K562 (cell line): ENCODE data around the gene ZNF410. TPM values are rescaled to one million over a fixed set of nuclear protein-coding genes. Genes with fewer than 3 reads are reported as not detected.
A peak's percentile ranks its signal among the peaks of the same experiment; 100 is the strongest.

ENCODE experiments used
- ATAC-seq: fragments of 200-7000 bp; cut with Tn5 transposase; 3 replicates; pipeline ENCODE4 v1.9.1; 2020; ENCODE audit warnings: moderate library complexity
- BruUV-seq: library from RNA; stranded (reverse); fragments of 400-500 nt; replicated peaks from 2 replicates; lab custom pipeline; 2021; lab: Mats Ljungman, UMichigan
- CTCF ChIA-PET: fragments of 300-600 bp; formaldehyde crosslinking; extraction: SDS; loops from one replicate; lab custom pipeline; 2021; ENCODE audit warnings: low intra/inter-chr PET ratio; lab: Yijun Ruan, JAX
- POLR2A ChIA-PET: fragments of 300-600, 350-650 bp; sonication (Branson Sonifier 250); formaldehyde crosslinking; extraction: SDS; loops from one replicate; lab custom pipeline; 2021; ENCODE audit warnings: antibody characterized with exemption, inconsistent platforms; lab: Yijun Ruan, JAX
- DNase-seq, 4 experiments: peaks; one replicate each; pipeline versions ENCODE4 v3.0.0 to v3.0.0-alpha.2; 2011 to 2018; ENCODE audit warnings: low spot score in 3 of 4, mixed read lengths in 3 of 4; ENCODE audit errors: extremely low read depth in 1 of 4
- FAIRE-seq: peaks from 2 replicates; lab custom pipeline; 2011; peaks lifted over from hg19 to GRCh38; lab: Jason Lieb, UNC
- H2AFZ ChIP-seq: 2 replicates; pipeline ENCODE4 v1.6.0; 2011; ENCODE audit warnings: low read depth, low read length, control low read depth, inconsistent platforms
- H3K27ac ChIP-seq: fragments of 200-600 bp; 3 replicates; pipeline ENCODE4 v1.8.0; 2011; ENCODE audit warnings: low read depth, mild to moderate bottlenecking, control low read depth, inconsistent platforms, low read length, moderate library complexity, mixed read lengths; ENCODE audit errors: extremely low read depth
- H3K27me3 ChIP-seq, 2 experiments: fragments of 300-600 bp in 1 of 2; 2 replicates in 1 of 2; 3 replicates in 1 of 2; pipeline versions ENCODE4 v1.6.0 to v1.8.0; 2011; ENCODE audit warnings: inconsistent platforms in 2 of 2, low read length in 2 of 2, mild to moderate bottlenecking in 1 of 2, mixed read lengths in 1 of 2, moderate library complexity in 1 of 2; ENCODE audit not compliant: control insufficient read depth in 2 of 2, insufficient read depth in 2 of 2
- H3K36me3 ChIP-seq: fragments of 300-600 bp; 3 replicates; pipeline ENCODE4 v1.8.0; 2011; ENCODE audit warnings: mild to moderate bottlenecking, low read length, inconsistent platforms; ENCODE audit not compliant: control insufficient read depth, insufficient read depth
- H3K4me1 ChIP-seq, 2 experiments: fragments of 200-600 bp in 1 of 2; replicated peaks in 1 of 2; 2 replicates in 1 of 2; 3 replicates in 1 of 2; pipeline versions ENCODE4 v1.5.1 to v1.8.0; 2011; ENCODE audit warnings: inconsistent platforms in 2 of 2, low read length in 2 of 2, mild to moderate bottlenecking in 1 of 2, mixed read lengths in 1 of 2, moderate library complexity in 1 of 2; ENCODE audit not compliant: control insufficient read depth in 2 of 2, insufficient read depth in 2 of 2
- H3K4me2 ChIP-seq: 2 replicates; pipeline ENCODE4 v1.6.1; 2011; ENCODE audit warnings: low read length, control low read depth, inconsistent platforms, mixed read lengths; ENCODE audit not compliant: insufficient read depth
- H3K4me3 ChIP-seq: fragments of 200-600 bp; sonication (generic), shearing (Covaris generic); 2 replicates; pipeline ENCODE4 v1.5.1; 2016; ENCODE audit warnings: control low read depth, inconsistent platforms
- H3K79me2 ChIP-seq: fragments of 200-600 bp; 3 replicates; pipeline ENCODE4 v1.8.0; 2011; ENCODE audit warnings: low read length, inconsistent platforms; ENCODE audit not compliant: control insufficient read depth, insufficient read depth
- H3K9ac ChIP-seq, 2 experiments: 2 replicates each; pipeline versions ENCODE4 v1.6.0 to v1.6.1; 2011; ENCODE audit warnings: low read depth in 2 of 2, low read length in 2 of 2, control low read depth in 1 of 2, inconsistent platforms in 1 of 2, mild to moderate bottlenecking in 1 of 2, mixed read lengths in 1 of 2; ENCODE audit not compliant: insufficient read depth in 1 of 2
- H3K9me1 ChIP-seq: one replicate; pipeline ENCODE4 v1.6.0; 2011; ENCODE audit warnings: inconsistent platforms, mild to moderate bottlenecking, low read length, moderate library complexity; ENCODE audit not compliant: control insufficient read depth, insufficient read depth
- H3K9me3 ChIP-seq: replicated peaks from 2 replicates; pipeline ENCODE4 v1.5.1; 2011; ENCODE audit warnings: low read depth, low read length, inconsistent platforms; ENCODE audit not compliant: control insufficient read depth, insufficient read depth
- H4K20me1 ChIP-seq: replicated peaks from 2 replicates; pipeline ENCODE4 v1.6.1; 2011; ENCODE audit warnings: low read length, inconsistent platforms, mixed read lengths; ENCODE audit not compliant: control insufficient read depth, insufficient read depth
- ATF3 ChIP-seq, 2 experiments: fragments of 450-650 bp in 1 of 2; sonication (generic) in 1 of 2; formaldehyde crosslinking in 1 of 2; IDR thresholded peaks in 1 of 2; conservative IDR thresholded peaks in 1 of 2; 2 replicates each; pipeline versions ENCODE4 v1.6.1 to v1.8.1; 2016 to 2023; ENCODE audit warnings: mild to moderate bottlenecking in 2 of 2, moderate library complexity in 2 of 2, inconsistent platforms in 1 of 2, missing genetic modification reagents in 1 of 2
- RBFOX2 ChIP-seq: fragments of 200-400 bp; formaldehyde crosslinking; IDR thresholded peaks from 2 replicates; pipeline ENCODE4 v1.6.1; 2017; ENCODE audit warnings: low read depth, mild to moderate bottlenecking, low read length, moderate library complexity
- TEAD1 ChIP-seq, 2 experiments: fragments of 450-650 bp in 1 of 2; sonication (generic) in 1 of 2; formaldehyde crosslinking; IDR thresholded peaks; 2 replicates each; pipeline versions ENCODE4 v1.4.0 to v1.8.0; 2020 to 2022; ENCODE audit warnings: mild to moderate bottlenecking in 2 of 2, missing genetic modification reagents in 1 of 2
- WGBS: fragments of 100-300 bp; shearing (Covaris generic); methylation state at CpG from one replicate; pipeline ENCODE4 v1.1.6; 2016; ENCODE audit warnings: low coverage, mixed read lengths; ENCODE audit not compliant: insufficient coverage; ENCODE audit errors: missing lambda C conversion rate; 5-methylcytosine and 5-hydroxymethylcytosine counted together
- in situ Hi-C: fragments of 300-500 bp; cut with MboI; formaldehyde crosslinking; loops from 4 replicates; pipeline ENCODE4 v1.15.0; 2018; ENCODE audit warnings: inconsistent platforms, mixed read lengths
- intact Hi-C: fragments of 100-400 bp; cut with micrococcal nuclease; formaldehyde crosslinking; loops from 2 replicates; pipeline ENCODE4 v1.14.2; 2022
- polyA plus RNA-seq, 8 experiments: library from polyadenylated mRNA; depleted of rRNA in 4 of 8; stranded (reverse) in 5 of 8; unstranded in 3 of 8; fragments of >200 nt; fragmentation: Nextera tagmentation in 2 of 8; fragmentation: Illumina TruSeq in 1 of 8; extraction: Ambion mirVana in 2 of 8; extraction: Trizol in 1 of 8; gene quantifications; 2 replicates each; pipeline versions ENCODE4 v1.2.1 to v1.2.3, GENCODE V29; 2011 to 2014; ENCODE audit warnings: inconsistent platforms in 1 of 8, missing spikeins in 1 of 8
- total RNA-seq, 7 experiments: library from RNA; depleted of rRNA in 6 of 7; stranded (reverse); fragments of >200 nt in 6 of 7; fragmentation: Illumina TruSeq in 2 of 7; extraction: Trizol in 2 of 7; gene quantifications; 2 replicates each; pipeline versions ENCODE4 v1.2.1 to v1.2.3, GENCODE V29; 2011 to 2021; ENCODE audit warnings: low replicate concordance in 1 of 7

The ZNF410 gene
- total and polyA plus RNA-seq, 9 of the 15 experiments (the other 6 are each of a cell fraction or from before 2014, with no cell fraction given): 20.5 to 64.8 (median 38.7) TPM

- Histone ChIP-seq H2AFZ (no peak overlapping the region), H3K9me1 (no peaks in the 10 kb centered on the region), H3K36me3 (peaks cover 16% of the 10 kb centered on the region; the same call in 2 of the 3 replicates), H3K9me3 (no peaks in the 10 kb centered on the region), H3K27me3 (no peaks in the 10 kb centered on the region), H3K4me2 (peak overlapping the region; percentile 94), H4K20me1 (no peaks in the 10 kb centered on the region), H3K9ac (peak overlapping the region in 1 of 2 experiments; percentile 90; a peak in 2 of 4 replicates), H3K79me2 (peaks cover 77% of the 10 kb centered on the region), H3K4me1 (peaks cover 4 to 6% of the 10 kb centered on the region in 2 experiments; a peak in 4 of 5 replicates), H3K27ac (peak overlapping the region; percentile 96), H3K4me3 (peak overlapping the region; percentile 86)
- intact Hi-C loops (loop anchor here (5.0 kb wide), 1 partner anchor 146 kb away; no protein-coding TSS in a partner anchor), in situ Hi-C loops (no loop called here)
- ATAC-seq: no peak
- ChIA-PET POLR2A (interaction anchor here (1.4 to 3.4 kb wide), 3 partner anchors 11 to 135 kb away, joined by 4 to 15 read pairs (median 11); no protein-coding TSS in a partner anchor), CTCF (no interaction called here)
- BruUV-seq: no TSS peak
- no peak for DNase-seq
- TF ChIP-seq ATF3 (IDR thresholded peaks at IDR 0.05) (peak; percentile 27; the same call in 1 of the 2 replicates), ATF3 (CRISPR knock-in tag; conservative IDR thresholded peaks at IDR 0.05) (no peak), TEAD1 (CRISPR knock-in tag; IDR thresholded peaks at IDR 0.05) (no peak), RBFOX2 (0 out of 2 replicates have a peak, but pooled peaks have one; percentile 7)
- WGBS: 0% methylated on average over 2 of the region's 3 CpGs
- no peak for FAIRE-seq
These were observed 1.7 kb downstream of the ZNF410 start for GRCh38 chr14:73888460-73888725.
